ENCODE results near the gene LRIT2. TPM values are rescaled to one million over a fixed set of nuclear protein-coding genes. Genes with fewer than 3 reads are reported as not detected.

LRIT2 gene
- polyA plus RNA-seq, 6 donors from 2014 or later, result not detected

Other genes starting within 250 kb of the LRIT2 start
- 100 to 1,000 TPM; 241 to 563 (median 272) TPM for gene GHITM, start 86.0 kb downstream of the LRIT2 start, polyA plus RNA-seq (ENCODE audit: low read depth in 6 of 6)
- gene GPR15LG, start 51.7 kb downstream of the LRIT2 start, polyA plus RNA-seq (ENCODE audit: low read depth in 6 of 6), result not detected
- under 1 TPM in 1 of 6 donors, not detected in 5; 0.08 TPM for gene CDHR1, start 31.0 kb downstream of the LRIT2 start, polyA plus RNA-seq (ENCODE audit: low read depth in 6 of 6)
- not detected for gene LRIT1, start 16.0 kb upstream of the LRIT2 start, polyA plus RNA-seq (ENCODE audit: low read depth in 6 of 6)
- gene RGR, start 19.5 kb upstream of the LRIT2 start, polyA plus RNA-seq (ENCODE audit: low read depth in 6 of 6), result not detected
- gene CCSER2, start 103.0 kb upstream of the LRIT2 start, polyA plus RNA-seq (ENCODE audit: low read depth in 6 of 6), result 10 to 100 TPM; 19.4 to 45.1 (median 33.6) TPM

Data from naive B cell (primary cell).